H1 (cell line): ENCODE data around the gene NELL1. TPM values are rescaled to one million over a fixed set of nuclear protein-coding genes. Genes with fewer than 3 reads are reported as not detected.

ENCODE experiments used
- CTCF ChIA-PET: fragments of 300-600 bp; sonication (Branson Sonifier 250); formaldehyde crosslinking; loops from one replicate; lab custom pipeline; 2021; ENCODE audit not compliant: partially characterized antibody; lab: Charles Lee
- POLR2A ChIA-PET: fragments of 300-600 bp; sonication (Branson Sonifier 250); formaldehyde crosslinking; loops from one replicate; lab custom pipeline; 2021; ENCODE audit warnings: inconsistent platforms; ENCODE audit not compliant: partially characterized antibody; lab: Charles Lee
- DNase-seq, 2 experiments: peaks; one replicate each; pipeline versions ENCODE4 v3.0.0 to v3.0.0-alpha.2; 2010 to 2022; ENCODE audit warnings: low spot score in 2 of 2, low read depth in 1 of 2, mixed read lengths in 1 of 2
- FAIRE-seq: peaks from 2 replicates; lab custom pipeline; 2011; peaks lifted over from hg19 to GRCh38; lab: Jason Lieb, UNC
- H2AFZ ChIP-seq: 2 replicates; pipeline ENCODE4 v1.8.1; 2012; ENCODE audit warnings: low read length, inconsistent platforms
- H2AK5ac ChIP-seq: 2 replicates; pipeline ENCODE4 v1.6.1; 2013; ENCODE audit warnings: low read depth, low read length
- H2BK120ac ChIP-seq: replicated peaks from 2 replicates; pipeline ENCODE3; 2013; ENCODE audit warnings: low read depth, low read length, inconsistent platforms
- H2BK12ac ChIP-seq: 2 replicates; pipeline ENCODE4 v1.6.1; 2013; ENCODE audit warnings: low read depth, low read length
- H2BK15ac ChIP-seq: 2 replicates; pipeline ENCODE4 v1.6.1; 2013; ENCODE audit warnings: low read length
- H2BK20ac ChIP-seq: 2 replicates; pipeline ENCODE4 v1.6.1; 2013; ENCODE audit warnings: low read length
- H2BK5ac ChIP-seq: 2 replicates; pipeline ENCODE4 v1.6.1; 2013; ENCODE audit warnings: low read depth, low read length
- H3K14ac ChIP-seq: 2 replicates; pipeline ENCODE4 v1.6.1; 2013; ENCODE audit warnings: inconsistent platforms; ENCODE audit not compliant: insufficient read length
- H3K18ac ChIP-seq: 2 replicates; pipeline ENCODE4 v1.6.1; 2013; ENCODE audit warnings: low read length; ENCODE audit errors: extremely low read depth
- H3K23ac ChIP-seq: 2 replicates; pipeline ENCODE4 v1.6.1; 2013; ENCODE audit warnings: inconsistent platforms; ENCODE audit not compliant: insufficient read length
- H3K23me2 ChIP-seq: 2 replicates; pipeline ENCODE4 v1.6.1; 2013; ENCODE audit warnings: low read depth, low read length
- H3K27ac ChIP-seq: 2 replicates; pipeline ENCODE4 v1.6.1; 2011; ENCODE audit warnings: low read depth, low read length, inconsistent platforms
- H3K27me3 ChIP-seq, 4 experiments: replicated peaks in 1 of 4; 1 replicate in 1 of 4; 2 replicates in 3 of 4; pipeline versions ENCODE4 v1.6.1 to v1.8.1; 2011 to 2013; ENCODE audit warnings: low read length in 3 of 4, mild to moderate bottlenecking in 3 of 4, inconsistent platforms in 2 of 4, mixed read lengths in 2 of 4, moderate library complexity in 1 of 4; ENCODE audit not compliant: control insufficient read depth in 3 of 4, insufficient read depth in 3 of 4; ENCODE audit errors: extremely low read depth in 1 of 4
- H3K36me3 ChIP-seq, 4 experiments: 2 replicates each; pipeline versions ENCODE4 v1.6.1 to v1.8.1; 2011 to 2013; ENCODE audit warnings: mild to moderate bottlenecking in 4 of 4, low read length in 3 of 4, moderate library complexity in 2 of 4, control low read depth in 1 of 4, inconsistent platforms in 1 of 4; ENCODE audit not compliant: insufficient read depth in 4 of 4, control insufficient read depth in 2 of 4
- H3K4ac ChIP-seq: replicated peaks from 2 replicates; pipeline ENCODE3; 2013; ENCODE audit warnings: low read length, low read depth, mixed read lengths, inconsistent platforms; ENCODE audit not compliant: insufficient read length
- H3K4me1 ChIP-seq, 4 experiments: replicated peaks in 1 of 4; 1 replicate in 1 of 4; 2 replicates in 3 of 4; pipeline versions ENCODE4 v1.6.1 to v1.8.1; 2011 to 2013; ENCODE audit warnings: low read length in 3 of 4, inconsistent platforms in 2 of 4, mixed read lengths in 1 of 4; ENCODE audit not compliant: insufficient read depth in 4 of 4, control insufficient read depth in 3 of 4
- H3K4me2 ChIP-seq, 2 experiments: 2 replicates each; pipeline versions ENCODE4 v1.6.1 to v1.8.1; 2011 to 2013; ENCODE audit warnings: low read depth in 2 of 2, low read length in 2 of 2, control low read depth in 1 of 2, inconsistent platforms in 1 of 2, mild to moderate bottlenecking in 1 of 2; ENCODE audit not compliant: insufficient read depth in 1 of 2
- H3K4me3 ChIP-seq, 4 experiments: fragments of 200-600, 300-600 bp in 1 of 4; sonication (generic), shearing (Covaris generic), sonication (Bioruptor Twin) in 1 of 4; 2 replicates each; pipeline versions ENCODE4 v1.5.1 to v1.8.1; 2011 to 2016; ENCODE audit warnings: low read length in 4 of 4, low read depth in 3 of 4, control low read depth in 2 of 4, inconsistent platforms in 2 of 4, mild to moderate bottlenecking in 2 of 4, mixed read lengths in 1 of 4, moderate library complexity in 1 of 4; ENCODE audit not compliant: insufficient read depth in 2 of 4; ENCODE audit errors: extremely low read depth in 1 of 4
- H3K56ac ChIP-seq: replicated peaks from 2 replicates; pipeline ENCODE3; 2013; ENCODE audit warnings: low read depth, mild to moderate bottlenecking, mixed read lengths, low read length, inconsistent platforms; ENCODE audit not compliant: insufficient read length
- H3K79me1 ChIP-seq: 2 replicates; pipeline ENCODE4 v1.6.1; 2013; ENCODE audit warnings: low read depth, low read length, control low read depth
- H3K79me2 ChIP-seq, 2 experiments: 2 replicates each; pipeline versions ENCODE4 v1.6.1 to v1.8.1; 2012 to 2013; ENCODE audit warnings: low read length in 2 of 2, mild to moderate bottlenecking in 2 of 2, inconsistent platforms in 1 of 2; ENCODE audit not compliant: insufficient read depth in 2 of 2, control insufficient read depth in 1 of 2
- H3K9ac ChIP-seq, 4 experiments: replicated peaks in 1 of 4; 1 replicate in 1 of 4; 2 replicates in 3 of 4; pipeline versions ENCODE4 v1.6.1 to v1.8.1; 2011 to 2013; ENCODE audit warnings: low read depth in 3 of 4, low read length in 3 of 4, control low read depth in 2 of 4, mild to moderate bottlenecking in 2 of 4, moderate library complexity in 2 of 4, inconsistent platforms in 1 of 4; ENCODE audit errors: extremely low read depth in 1 of 4
- H3K9me3 ChIP-seq, 2 experiments: 2 replicates each; pipeline versions ENCODE4 v1.6.1 to v1.8.1; 2012 to 2013; ENCODE audit warnings: mild to moderate bottlenecking in 2 of 2, moderate library complexity in 2 of 2, control low read depth in 1 of 2, inconsistent platforms in 1 of 2, low read depth in 1 of 2, low read length in 1 of 2, mixed read lengths in 1 of 2; ENCODE audit not compliant: insufficient read depth in 2 of 2
- H4K20me1 ChIP-seq, 2 experiments: replicated peaks in 1 of 2; 2 replicates each; pipeline versions ENCODE3 to v1.8.1; 2011 to 2013; ENCODE audit warnings: inconsistent platforms in 2 of 2, low read length in 2 of 2, mild to moderate bottlenecking in 1 of 2; ENCODE audit not compliant: insufficient read depth in 2 of 2, control insufficient read depth in 1 of 2
- H4K5ac ChIP-seq: 2 replicates; pipeline ENCODE4 v1.6.1; 2013; ENCODE audit warnings: low read length, low read depth, mixed read lengths, inconsistent platforms; ENCODE audit not compliant: insufficient read length
- H4K8ac ChIP-seq: 2 replicates; pipeline ENCODE4 v1.8.0; 2013; ENCODE audit warnings: mild to moderate bottlenecking, moderate library complexity, low read length, inconsistent platforms; ENCODE audit not compliant: insufficient read depth; ENCODE audit errors: extremely low read depth
- H4K91ac ChIP-seq: replicated peaks from 2 replicates; pipeline ENCODE3; 2013; ENCODE audit warnings: low read length, mixed read lengths, inconsistent platforms; ENCODE audit not compliant: insufficient read length
- BACH1 ChIP-seq: IDR thresholded peaks from 2 replicates; pipeline ENCODE4 v1.6.1; 2012; ENCODE audit warnings: low read length, improper control_type of control experiment
- CBX5 ChIP-seq: fragments of 300-800, 300-1000 bp; sonication (generic); IDR thresholded peaks from 2 replicates; pipeline ENCODE4 v1.7.1; 2016; ENCODE audit warnings: antibody characterized with exemption, low read length, low read depth
- CEBPB ChIP-seq: IDR thresholded peaks from 2 replicates; pipeline ENCODE4 v1.6.1; 2012; ENCODE audit warnings: low read depth, low read length
- CTCF ChIP-seq, 3 experiments: IDR thresholded peaks; 1 replicate in 2 of 3; 2 replicates in 1 of 3; pipeline versions ENCODE4 v1.5.1 to v1.6.1; 2011; ENCODE audit warnings: low read length in 3 of 3, mild to moderate bottlenecking in 3 of 3, inconsistent platforms in 2 of 3, low read depth in 1 of 3, moderate library complexity in 1 of 3; ENCODE audit not compliant: insufficient read depth in 1 of 3; ENCODE audit errors: control extremely low read depth in 1 of 3
- MAFK ChIP-seq: IDR thresholded peaks from 2 replicates; pipeline ENCODE4 v1.6.1; 2012; ENCODE audit warnings: low read depth, mild to moderate bottlenecking, improper control_type of control experiment, low read length
- NANOG ChIP-seq: IDR thresholded peaks from 2 replicates; pipeline ENCODE4 v1.6.1; 2011; ENCODE audit warnings: low read length, low read depth, mild to moderate bottlenecking, inconsistent platforms; ENCODE audit not compliant: insufficient read depth, poor library complexity, severe bottlenecking
- RAD21 ChIP-seq, 2 experiments: IDR thresholded peaks in 1 of 2; conservative IDR thresholded peaks in 1 of 2; 2 replicates each; pipeline ENCODE4 v1.6.1; 2011; ENCODE audit warnings: low read depth in 2 of 2, low read length in 2 of 2, improper control_type of control experiment in 1 of 2, inconsistent platforms in 1 of 2, mild to moderate bottlenecking in 1 of 2, moderate library complexity in 1 of 2
- RNF2 ChIP-seq: fragments of 200-900, 300-1000 bp; sonication (generic); IDR thresholded peaks from 2 replicates; pipeline ENCODE4 v1.7.1; 2016; ENCODE audit warnings: borderline replicate concordance, low read depth, mild to moderate bottlenecking, antibody characterized with exemption, low read length; ENCODE audit not compliant: poor library complexity, severe bottlenecking; ENCODE audit errors: missing control alignments
- RXRA ChIP-seq: IDR thresholded peaks from 2 replicates; pipeline ENCODE4 v1.6.1; 2011; ENCODE audit warnings: low read depth, mild to moderate bottlenecking, low read length, moderate library complexity; ENCODE audit not compliant: insufficient read depth
- SRF ChIP-seq: IDR thresholded peaks from 2 replicates; pipeline ENCODE4 v1.6.1; 2011; ENCODE audit warnings: mild to moderate bottlenecking, low read depth, low read length, moderate library complexity
- TAF7 ChIP-seq: optimal IDR thresholded peaks from 2 replicates; pipeline ENCODE3; 2011; ENCODE audit warnings: low read depth, mild to moderate bottlenecking, inconsistent platforms, low read length, moderate library complexity, borderline replicate concordance
- WGBS, 2 experiments: shearing (Covaris generic) in 1 of 2; methylation state at CpG; one replicate each; pipeline versions ENCODE4 v1.1.6 to v1.1.7; 2013 to 2015; ENCODE audit warnings: low lambda C conversion rate in 2 of 2, mixed read lengths in 2 of 2, inconsistent platforms in 1 of 2, low coverage in 1 of 2, missing lambda C conversion rate in 1 of 2; ENCODE audit not compliant: insufficient replicate concordance in 2 of 2, insufficient coverage in 1 of 2, insufficient read length in 1 of 2; ENCODE audit errors: extremely low coverage in 1 of 2, missing lambda C conversion rate in 1 of 2; 5-methylcytosine and 5-hydroxymethylcytosine counted together
- polyA plus RNA-seq, 7 experiments: library from polyadenylated mRNA; depleted of rRNA in 3 of 7; stranded (reverse) in 5 of 7; unstranded in 2 of 7; fragments of >200 nt in 5 of 7; fragments of 200-250 nt in 2 of 7; gene quantifications; 1 replicate in 5 of 7; 2 replicates in 1 of 7; 4 replicates in 1 of 7; pipeline versions ENCODE4 v1.2.1 to v1.2.3, GENCODE V29; 2011 to 2013; ENCODE audit warnings: missing spikeins in 2 of 7, mixed read lengths in 2 of 7
- total RNA-seq: library from RNA; stranded (reverse); fragmentation: NEBNext Ultra II Directional; extraction: Animal tissue kit (Norgen Biotek cat#: 25700); gene quantifications from 2 replicates; pipeline ENCODE4 v1.2.1, GENCODE V29; 2021

Gene NELL1
- total and polyA plus RNA-seq, 2 of the 8 experiments (the other 6 are each of a cell fraction or from before 2014, with no cell fraction given) = 0.21 TPM; not detected in 1

- Histone ChIP-seq H3K4ac (no peak overlapping the region), H3K9me3 (no peaks in the 10 kb centered on the region), H3K14ac (no peak overlapping the region), H3K23ac (no peak overlapping the region), H4K8ac (no peak overlapping the region), H3K4me2 (no peak overlapping the region), H3K27me3 (no peaks in the 10 kb centered on the region), H3K27ac (no peak overlapping the region), H2BK20ac (no peak overlapping the region), H2BK15ac (no peak overlapping the region), H3K23me2 (no peaks in the 10 kb centered on the region; the same call in 1 of the 2 replicates), H4K91ac (no peak overlapping the region), H3K4me3 (no peak overlapping the region), H3K4me1 (no peaks in the 10 kb centered on the region), H3K9ac (no peak overlapping the region), H3K79me2 (no peaks in the 10 kb centered on the region), H4K5ac (no peak overlapping the region), H2BK12ac (no peak overlapping the region), H3K56ac (no peak overlapping the region), H3K36me3 (no peaks in the 10 kb centered on the region), H2BK120ac (no peak overlapping the region), H4K20me1 (no peaks in the 10 kb centered on the region), H2AFZ (no peak overlapping the region), H3K18ac (no peak overlapping the region), H2BK5ac (no peak overlapping the region), H2AK5ac (no peak overlapping the region), H3K79me1 (no peaks in the 10 kb centered on the region)
- ChIA-PET POLR2A (no interaction called here), CTCF (interaction anchor here (0.8 kb wide), 1 partner anchor 99 kb away, joined by 3 read pairs; no protein-coding TSS in a partner anchor)
- FAIRE-seq = no peak
- no peak for DNase-seq
- WGBS, 2 experiments = 99% methylated on average over 5 of the region's 5 CpGs; no CpG with 5 or more reads in 1 of the 2 experiments
- no peak for TF ChIP-seq RXRA
- no peak for TF ChIP-seq SRF
- no peak for TF ChIP-seq TAF7
- no peak for TF ChIP-seq BACH1
- no peak for TF ChIP-seq NANOG
- no peak for TF ChIP-seq RNF2
- no peak for TF ChIP-seq CTCF (IDR thresholded peaks at IDR 0.05; ENCODE audit: control extremely low read depth in 1 of 3, insufficient read depth in 1 of 3, low read depth in 1 of 3, low read length in 3 of 3)
- no peak for TF ChIP-seq MAFK
- no peak for TF ChIP-seq RAD21 (IDR thresholded peaks at IDR 0.05 in 1 of 2, conservative IDR thresholded peaks at IDR 0.05 in 1 of 2; ENCODE audit: low read depth in 2 of 2, low read length in 2 of 2)
- TF ChIP-seq CEBPB = no peak
- no peak for TF ChIP-seq CBX5
Observed at GRCh38 chr11:20963596-20963995, 294.2 kb downstream of the NELL1 start.
